GM23248 (cell line): ENCODE measurements around the gene MRPL28. TPM values are rescaled to one million over a fixed set of nuclear protein-coding genes. Genes with fewer than 3 reads are reported as not detected.

Experiments
- DNase-seq: peaks from one replicate; pipeline ENCODE4 v3.0.0-alpha.2; 2015
- H2AFZ ChIP-seq: fragments of 200-600 bp; sonication (generic); 2 replicates; pipeline ENCODE4 v1.6.1; 2016; ENCODE audit warnings: antibody characterized with exemption
- H3F3A ChIP-seq: fragments of 200-600 bp; sonication (generic); 2 replicates; pipeline ENCODE4 v1.6.1; 2016; ENCODE audit warnings: mild to moderate bottlenecking, antibody characterized with exemption, mixed run types; ENCODE audit not compliant: insufficient read depth
- H3K27ac ChIP-seq: fragments of 200-600 bp; sonication (generic); 2 replicates; pipeline ENCODE4 v1.5.1; 2016; ENCODE audit warnings: mild to moderate bottlenecking
- H3K27me3 ChIP-seq: fragments of 200-600 bp; sonication (generic); replicated peaks from 2 replicates; pipeline ENCODE4 v1.6.1; 2016; ENCODE audit warnings: mild to moderate bottlenecking; ENCODE audit not compliant: insufficient read depth
- H3K36me3 ChIP-seq: fragments of 200-600 bp; sonication (generic); 2 replicates; pipeline ENCODE4 v1.6.1; 2016; ENCODE audit warnings: low read depth, mild to moderate bottlenecking
- H3K4me1 ChIP-seq: fragments of 200-600 bp; sonication (generic); 2 replicates; pipeline ENCODE4 v1.6.1; 2016; ENCODE audit warnings: mild to moderate bottlenecking; ENCODE audit not compliant: insufficient read depth
- H3K4me2 ChIP-seq: fragments of 200-600 bp; sonication (generic); one replicate; pipeline ENCODE4 v1.6.1; 2016; ENCODE audit warnings: mild to moderate bottlenecking; ENCODE audit not compliant: unreplicated experiment
- H3K4me3 ChIP-seq: fragments of 200-600 bp; sonication (generic); 2 replicates; pipeline ENCODE4 v1.5.1; 2016; ENCODE audit warnings: mild to moderate bottlenecking
- H3K79me2 ChIP-seq: fragments of 200-600 bp; sonication (generic); 2 replicates; pipeline ENCODE4 v1.6.1; 2016; ENCODE audit warnings: mild to moderate bottlenecking; ENCODE audit not compliant: insufficient read depth
- H3K9ac ChIP-seq: fragments of 200-600 bp; sonication (generic); 2 replicates; pipeline ENCODE4 v1.6.1; 2016; ENCODE audit warnings: mild to moderate bottlenecking
- H3K9me2 ChIP-seq: fragments of 200-600 bp; sonication (generic); 2 replicates; pipeline ENCODE4 v1.6.1; 2016; ENCODE audit warnings: mixed run types, mild to moderate bottlenecking, moderate library complexity; ENCODE audit not compliant: insufficient read depth
- H3K9me3 ChIP-seq: fragments of 200-600 bp; sonication (generic); one replicate; pipeline ENCODE4 v1.6.1; 2017; ENCODE audit warnings: low read depth
- H4K20me1 ChIP-seq: fragments of 200-600 bp; sonication (generic); 2 replicates; pipeline ENCODE4 v1.6.0; 2016; ENCODE audit not compliant: insufficient read depth
- EZH2 ChIP-seq: fragments of 200-600 bp; sonication (generic); IDR thresholded peaks from 2 replicates; pipeline ENCODE4 v1.6.1; 2018; ENCODE audit warnings: antibody characterized with exemption, mild to moderate bottlenecking; ENCODE audit not compliant: insufficient read depth, poor library complexity, severe bottlenecking
- EZH2phosphoT487 ChIP-seq: fragments of 200-600 bp; sonication (generic); IDR thresholded peaks from 2 replicates; pipeline ENCODE4 v1.6.1; 2018; ENCODE audit warnings: antibody characterized with exemption, moderate library complexity, mild to moderate bottlenecking, low read depth; ENCODE audit not compliant: insufficient read depth
- WGBS, 2 experiments: methylation state at CpG; one replicate each; pipeline ENCODE4 v1.1.6; 2015 to 2017; ENCODE audit warnings: low lambda C conversion rate in 2 of 2, low coverage in 1 of 2; ENCODE audit errors: missing lambda C conversion rate in 2 of 2; 5-methylcytosine and 5-hydroxymethylcytosine counted together
- in situ Hi-C: fragments of 300-500 bp; cut with MboI; formaldehyde crosslinking; loops from 2 replicates; pipeline ENCODE4 v1.15.0; 2020
- polyA plus RNA-seq: library from polyadenylated mRNA; unstranded; fragments of >200 nt; fragmentation: Nextera tagmentation; extraction: Ambion mirVana; gene quantifications from 2 replicates; pipeline ENCODE4 v1.2.1, GENCODE V29; 2016
- total RNA-seq: library from RNA; depleted of rRNA; stranded (reverse); fragments of >200 nt; shearing (Covaris generic); gene quantifications from 2 replicates; pipeline ENCODE4 v1.2.3, GENCODE V29; 2014

The MRPL28 gene
- total and polyA plus RNA-seq, 2 experiments from 2014 or later = 103 to 108 TPM

DNA sequence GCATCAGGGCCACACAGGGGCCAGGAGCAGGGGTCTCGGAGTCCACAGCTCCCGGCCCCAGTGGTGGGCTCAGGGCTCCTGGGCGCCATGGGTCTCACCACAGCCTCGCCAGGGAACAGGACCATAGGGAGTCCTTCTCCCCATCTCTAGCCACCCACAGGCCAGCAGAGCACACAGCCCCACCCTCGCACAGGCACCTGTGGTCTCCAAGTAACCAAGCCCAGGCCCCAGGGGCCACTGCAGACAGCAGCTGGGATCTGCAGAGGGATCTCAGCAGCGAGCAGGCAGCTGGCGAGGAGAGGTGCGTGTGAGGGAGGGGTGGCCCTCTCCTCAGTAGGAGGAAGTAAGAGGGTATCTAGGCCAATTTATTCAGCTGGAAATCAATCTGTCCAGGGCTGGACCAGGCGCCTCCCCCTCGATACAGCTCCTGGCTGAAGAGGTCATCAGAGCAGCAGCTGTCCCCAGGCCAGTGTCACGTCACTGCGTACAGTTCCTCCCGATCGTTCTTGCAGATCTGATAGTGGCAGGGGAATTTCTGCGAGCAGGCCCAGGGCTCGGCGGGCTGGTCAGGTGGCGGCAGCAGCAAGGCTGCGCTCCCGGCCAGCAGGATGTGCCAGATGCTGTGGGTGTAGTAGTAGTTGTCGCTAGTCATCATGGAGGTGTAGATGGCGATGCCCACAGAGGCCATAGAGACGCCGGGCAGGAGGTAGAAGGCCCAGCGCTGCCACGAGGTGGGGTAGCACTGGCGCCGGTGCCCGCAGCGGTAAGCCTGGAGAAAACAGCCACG lies 1.4 kb upstream of the MRPL28 start:
- in situ Hi-C loops = no loop called here
- Histone ChIP-seq H3K36me3 (no peaks in the 10 kb centered on the region), H3K4me2 (no peak overlapping the region), H2AFZ (no peak overlapping the region), H3F3A (no peaks in the 10 kb centered on the region), H3K4me1 (peaks cover 8% of the 10 kb centered on the region), H3K27me3 (no peaks in the 10 kb centered on the region), H4K20me1 (no peaks in the 10 kb centered on the region), H3K79me2 (no peaks in the 10 kb centered on the region), H3K4me3 (no peak overlapping the region), H3K27ac (no peak overlapping the region), H3K9ac (no peak overlapping the region), H3K9me3 (no peaks in the 10 kb centered on the region), H3K9me2 (no peaks in the 10 kb centered on the region)
- 94 to 95% methylated on average over 30 to 31 of the region's 31 CpGs for WGBS, 2 experiments
- DNase-seq = no peak
- no peak for TF ChIP-seq EZH2phosphoT487
- TF ChIP-seq EZH2 = no peak

DNA sequence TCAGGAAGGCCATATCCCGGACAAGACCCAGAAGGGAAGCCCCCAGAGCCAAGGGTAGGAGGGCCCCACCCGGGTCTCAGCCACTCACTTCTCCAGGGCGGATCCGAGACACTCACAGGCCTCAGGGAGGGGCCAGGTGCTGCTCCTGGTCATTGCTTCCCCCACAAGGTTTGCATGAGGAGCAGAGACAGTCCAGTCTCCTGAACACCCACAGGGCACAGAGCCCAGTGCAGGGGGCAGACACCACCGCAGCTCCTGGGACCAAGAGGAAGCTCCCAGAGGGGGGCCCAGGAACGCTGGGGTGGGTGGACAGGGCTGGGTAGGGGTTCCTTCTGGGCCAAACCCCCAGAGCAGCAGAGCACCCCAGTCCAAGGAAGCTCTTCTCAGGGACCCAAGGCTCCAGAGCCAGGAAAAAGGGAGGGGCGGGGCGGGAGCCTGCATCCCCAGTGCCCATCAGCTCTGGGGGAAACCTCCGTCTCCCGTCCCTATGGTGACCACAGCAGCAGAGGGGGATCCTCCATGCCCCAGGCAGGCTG lies 709 bp upstream of the MRPL28 start:
- WGBS, 2 experiments = 46 to 50% methylated on average over 6 to 10 of the region's 10 CpGs
- TF ChIP-seq EZH2 = no peak
- TF ChIP-seq EZH2phosphoT487 = no peak
- no peak for DNase-seq
- no peaks in the 10 kb centered on the region for H3K36me3 ChIP-seq
- H4K20me1 ChIP-seq = no peaks in the 10 kb centered on the region
- H3K79me2 ChIP-seq = no peaks in the 10 kb centered on the region
- H3K9me3 ChIP-seq = no peaks in the 10 kb centered on the region
- peak overlapping the region; percentile 59 for H3K9ac ChIP-seq
- H3K4me1 ChIP-seq = peaks cover 8% of the 10 kb centered on the region
- peak overlapping the region; percentile 55 for H3K4me3 ChIP-seq
- no peaks in the 10 kb centered on the region for H3K9me2 ChIP-seq
- in situ Hi-C loops = no loop called here
- H3F3A ChIP-seq = no peaks in the 10 kb centered on the region
- no peaks in the 10 kb centered on the region for H3K27me3 ChIP-seq
- peak overlapping the region; percentile 25 for H3K4me2 ChIP-seq
- peak overlapping the region; percentile 44 for H3K27ac ChIP-seq
- peak overlapping the region; percentile 83 for H2AFZ ChIP-seq

DNA sequence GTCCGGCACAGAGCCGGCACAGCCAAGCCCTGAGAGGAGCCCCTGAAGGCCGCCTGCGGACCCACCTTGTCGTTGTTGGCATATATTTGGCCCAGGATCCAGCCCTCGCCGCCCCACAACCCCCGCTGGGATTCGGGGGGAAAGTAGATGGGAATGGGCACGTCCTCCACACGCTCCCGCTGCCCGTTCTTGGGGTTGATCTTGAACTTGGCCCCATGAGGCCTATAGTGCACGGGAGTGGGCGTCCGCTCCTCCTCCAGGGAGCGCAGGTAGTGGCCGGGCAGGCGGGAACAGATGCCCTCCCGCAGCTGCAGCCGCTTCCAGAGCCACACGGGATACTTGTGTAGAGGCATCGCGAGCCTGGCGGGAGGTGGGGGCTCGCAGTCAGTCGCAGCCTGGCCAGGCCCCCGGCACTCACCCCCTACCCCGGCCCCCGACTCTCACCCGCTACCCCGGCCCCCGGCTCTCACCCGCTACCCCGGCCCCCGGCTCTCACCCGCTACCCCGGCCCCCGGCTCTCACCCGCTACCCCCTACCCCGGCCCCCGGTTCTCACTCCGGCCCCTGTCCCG lies 387 bp downstream of the MRPL28 start:
- 28 to 31% methylated on average over 37 to 42 of the region's 44 CpGs for WGBS, 2 experiments
- H3K9me2 ChIP-seq = no peaks in the 10 kb centered on the region
- no peak overlapping the region for H2AFZ ChIP-seq
- H3K4me2 ChIP-seq = peak overlapping the region; percentile 7
- peak overlapping the region; percentile 55 for H3K4me3 ChIP-seq
- no peaks in the 10 kb centered on the region for H3K79me2 ChIP-seq
- in situ Hi-C loops = no loop called here
- no peaks in the 10 kb centered on the region for H3K27me3 ChIP-seq
- peak overlapping the region; percentile 59 for H3K9ac ChIP-seq
- H3K36me3 ChIP-seq = no peaks in the 10 kb centered on the region
- peak; percentile 54 for DNase-seq
- TF ChIP-seq EZH2phosphoT487 = no peak
- TF ChIP-seq EZH2 = no peak
- H3K4me1 ChIP-seq = peaks cover 8% of the 10 kb centered on the region
- H4K20me1 ChIP-seq = no peaks in the 10 kb centered on the region
- H3K9me3 ChIP-seq = no peaks in the 10 kb centered on the region
- no peaks in the 10 kb centered on the region for H3F3A ChIP-seq
- H3K27ac ChIP-seq = no peak overlapping the region

GRCh38 chr16:369275-369865 lies 968 bp downstream of the MRPL28 start:
- no peak for DNase-seq
- 87 to 89% methylated on average over 19 to 20 of the region's 20 CpGs for WGBS, 2 experiments
- Histone ChIP-seq H3K4me3 (peak overlapping the region; percentile 55), H3K36me3 (no peaks in the 10 kb centered on the region), H3K9me3 (no peaks in the 10 kb centered on the region), H3K9me2 (no peaks in the 10 kb centered on the region), H2AFZ (no peak overlapping the region), H3K9ac (peak overlapping the region; percentile 59), H3K4me1 (peaks cover 8% of the 10 kb centered on the region), H3K27ac (no peak overlapping the region), H3K79me2 (no peaks in the 10 kb centered on the region), H3F3A (no peaks in the 10 kb centered on the region), H3K4me2 (peak overlapping the region; percentile 7), H3K27me3 (no peaks in the 10 kb centered on the region), H4K20me1 (no peaks in the 10 kb centered on the region)
- TF ChIP-seq EZH2phosphoT487 (no peak), EZH2 (no peak)
- in situ Hi-C loops = no loop called here
